HG03558 (cell line): ENCODE results near the gene MEF2B.
"Not testable (repeated sequence)": the region's sequence is repeated elsewhere in the genome, so short reads cannot be mapped to it uniquely, and the experiment has no call there.

Experiments used
- ATAC-seq: cut with Tn5 transposase; IDR thresholded peaks from one replicate; pipeline ENCODE4 v1.9.1; 2021; ENCODE audit warnings: moderate number of reproducible peaks; ENCODE audit not compliant: unreplicated experiment; ENCODE audit errors: extremely low read depth

The MEF2B gene

DNA sequence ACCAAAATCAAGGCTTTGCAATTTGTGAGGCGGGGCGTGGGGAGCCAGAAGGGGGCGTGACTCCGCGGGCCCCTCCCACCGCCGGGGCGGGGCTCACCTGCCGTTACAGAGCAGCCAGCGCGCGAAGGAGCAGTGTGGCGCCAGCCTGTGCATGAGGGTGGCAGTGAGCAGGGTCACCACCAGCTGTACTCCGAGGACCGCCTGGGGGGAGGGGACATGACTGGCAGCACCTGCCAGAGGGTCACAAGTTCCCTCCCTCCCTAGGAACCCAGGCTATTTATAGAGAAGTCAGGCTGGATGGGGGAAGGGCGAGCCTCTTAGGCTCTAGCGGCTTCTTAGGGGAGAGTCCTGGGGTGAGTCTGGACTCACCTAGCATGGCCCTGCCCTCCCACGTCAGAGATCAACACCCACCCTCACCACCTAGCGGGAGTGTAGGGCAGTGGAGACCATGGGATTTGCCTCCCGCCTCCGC, 35.3 kb downstream of the MEF2B start:
- ATAC-seq = no peak

DNA sequence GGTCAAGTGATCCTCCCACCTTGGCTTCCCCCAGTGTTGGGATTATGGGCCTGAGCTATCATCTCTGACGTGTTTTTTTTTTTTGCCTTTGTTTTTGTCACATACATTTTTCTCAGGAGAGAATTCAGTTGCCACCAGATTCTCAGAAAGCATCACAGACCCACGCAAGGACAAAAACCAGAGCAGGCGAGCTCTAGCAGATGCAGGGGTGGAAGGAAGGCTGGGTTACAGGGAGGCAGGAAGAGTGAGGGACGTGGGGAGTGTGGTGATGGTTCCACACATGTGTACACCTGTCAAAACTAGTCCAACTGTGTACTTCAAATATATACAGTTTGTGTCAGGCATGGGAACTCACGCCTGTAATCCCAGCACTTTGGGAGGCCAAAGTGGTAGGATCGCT, 36.1 kb downstream of the MEF2B start:
- no peak for ATAC-seq

DNA sequence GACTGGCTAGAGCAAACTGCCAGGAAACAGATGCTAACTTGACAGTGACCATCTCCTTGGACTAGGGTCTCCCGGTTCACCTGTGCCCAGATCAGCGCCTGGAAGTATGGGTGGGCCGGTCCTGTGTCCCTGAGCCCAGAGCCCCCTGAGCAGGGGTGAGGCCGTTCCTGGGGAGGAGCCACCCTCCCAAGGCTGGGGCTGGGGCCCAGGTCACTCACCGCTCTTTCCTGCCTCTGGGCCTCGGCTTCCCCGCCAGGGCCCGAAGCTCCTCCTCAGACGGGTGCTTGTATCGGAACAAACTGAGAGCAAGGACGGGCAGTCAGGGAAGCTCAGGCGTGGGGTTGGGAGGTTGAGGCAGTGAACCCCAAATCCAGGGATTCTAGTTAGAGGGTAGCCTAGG, 37.2 kb downstream of the MEF2B start:
- ATAC-seq = no peak

DNA sequence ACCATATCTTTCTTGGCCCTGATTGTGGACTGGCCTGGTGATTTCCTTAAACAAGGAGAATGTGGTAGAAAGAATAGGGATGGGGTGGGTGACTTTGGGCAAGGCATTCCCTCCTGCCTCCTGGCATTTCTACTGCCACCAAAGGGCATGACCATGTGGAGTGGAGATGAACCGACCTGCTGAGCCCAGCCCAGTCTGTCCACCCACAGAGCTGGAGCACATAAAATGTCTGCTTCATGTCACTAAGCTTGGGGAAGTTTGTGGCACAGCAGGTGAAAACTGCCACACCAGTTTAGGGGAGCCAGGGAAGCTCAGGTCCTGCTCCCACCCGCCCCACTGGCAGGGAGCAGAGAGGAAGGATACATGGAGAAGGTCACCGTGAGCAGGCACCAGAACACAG, 38.1 kb downstream of the MEF2B start:
- no peak for ATAC-seq

DNA sequence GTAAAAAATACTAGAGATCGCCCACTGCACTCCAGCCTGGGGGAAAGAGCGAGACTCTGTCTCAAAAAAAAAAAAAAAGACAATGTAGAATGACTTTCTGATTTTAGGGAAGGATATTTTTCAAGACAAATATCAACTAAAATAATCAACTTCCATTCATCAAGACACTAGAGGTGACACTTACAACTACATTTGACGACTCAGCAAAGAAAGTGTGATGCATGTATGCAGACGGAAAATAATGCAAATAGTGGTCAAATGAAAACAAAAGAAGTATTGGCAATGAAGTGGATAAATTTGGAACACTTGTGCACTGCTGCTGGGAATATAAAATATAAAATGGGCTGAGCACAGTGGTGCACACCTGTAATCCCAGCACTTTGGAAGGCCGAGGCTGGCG, 44.0 kb downstream of the MEF2B start:
- no peak for ATAC-seq

DNA sequence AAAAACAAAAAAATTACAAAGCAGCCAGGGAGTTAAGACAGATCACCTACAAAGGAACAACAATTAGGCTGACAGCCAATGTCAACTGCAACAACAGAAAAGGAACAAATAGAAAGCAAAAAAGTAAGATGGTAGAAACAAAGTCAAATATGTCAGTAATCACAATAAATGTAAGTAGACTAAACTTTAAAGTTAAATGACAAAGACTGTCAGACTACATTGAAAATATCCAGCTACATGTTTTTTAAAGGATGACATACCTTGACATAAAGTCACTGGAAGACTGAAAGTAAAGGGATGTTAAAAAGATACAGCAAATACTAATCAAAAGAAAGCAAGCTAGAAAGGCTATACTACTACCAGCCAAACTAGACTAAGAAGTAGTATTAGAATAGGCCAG, 46.7 kb downstream of the MEF2B start:
- ATAC-seq = no peak

DNA sequence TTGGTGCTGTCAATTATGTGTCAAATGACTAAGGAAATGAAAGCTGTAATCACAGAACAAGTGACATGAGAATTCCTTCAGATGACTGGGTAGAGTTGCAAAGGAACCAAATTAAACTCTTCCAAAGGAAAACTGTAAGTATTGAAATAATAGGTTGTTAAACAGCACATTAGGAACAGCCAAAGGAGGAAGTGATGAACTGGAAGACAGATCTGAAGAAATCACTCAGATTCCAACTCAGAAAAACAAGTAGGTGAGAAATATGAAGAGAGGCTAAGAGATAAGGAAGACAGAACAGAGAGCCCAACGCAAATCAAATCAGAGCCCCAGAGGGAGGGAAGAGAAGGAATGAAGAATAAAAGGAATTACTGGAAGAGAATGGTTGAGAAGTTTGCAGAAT, 47.2 kb downstream of the MEF2B start:
- no peak for ATAC-seq

DNA sequence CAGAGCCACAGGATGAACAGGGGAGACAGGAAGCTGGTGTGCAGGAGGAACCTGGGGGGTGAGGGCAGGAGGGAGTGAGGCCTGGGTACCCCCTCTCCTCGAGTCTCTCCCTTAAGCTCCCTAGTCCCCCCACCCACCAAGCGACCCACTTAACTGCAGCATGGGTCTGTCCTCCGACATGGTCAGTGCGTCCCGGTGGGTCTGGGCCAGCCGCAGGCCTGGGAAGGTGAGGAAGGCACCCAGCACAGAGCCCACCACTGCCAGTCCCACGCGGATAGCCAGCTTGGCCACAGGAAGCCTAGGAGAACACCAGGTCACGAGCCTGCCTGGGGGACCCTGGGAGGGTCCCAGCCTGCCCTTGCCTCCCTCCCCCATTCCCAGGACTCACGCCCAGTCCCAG, 48.7 kb downstream of the MEF2B start:
- no peak for ATAC-seq

DNA sequence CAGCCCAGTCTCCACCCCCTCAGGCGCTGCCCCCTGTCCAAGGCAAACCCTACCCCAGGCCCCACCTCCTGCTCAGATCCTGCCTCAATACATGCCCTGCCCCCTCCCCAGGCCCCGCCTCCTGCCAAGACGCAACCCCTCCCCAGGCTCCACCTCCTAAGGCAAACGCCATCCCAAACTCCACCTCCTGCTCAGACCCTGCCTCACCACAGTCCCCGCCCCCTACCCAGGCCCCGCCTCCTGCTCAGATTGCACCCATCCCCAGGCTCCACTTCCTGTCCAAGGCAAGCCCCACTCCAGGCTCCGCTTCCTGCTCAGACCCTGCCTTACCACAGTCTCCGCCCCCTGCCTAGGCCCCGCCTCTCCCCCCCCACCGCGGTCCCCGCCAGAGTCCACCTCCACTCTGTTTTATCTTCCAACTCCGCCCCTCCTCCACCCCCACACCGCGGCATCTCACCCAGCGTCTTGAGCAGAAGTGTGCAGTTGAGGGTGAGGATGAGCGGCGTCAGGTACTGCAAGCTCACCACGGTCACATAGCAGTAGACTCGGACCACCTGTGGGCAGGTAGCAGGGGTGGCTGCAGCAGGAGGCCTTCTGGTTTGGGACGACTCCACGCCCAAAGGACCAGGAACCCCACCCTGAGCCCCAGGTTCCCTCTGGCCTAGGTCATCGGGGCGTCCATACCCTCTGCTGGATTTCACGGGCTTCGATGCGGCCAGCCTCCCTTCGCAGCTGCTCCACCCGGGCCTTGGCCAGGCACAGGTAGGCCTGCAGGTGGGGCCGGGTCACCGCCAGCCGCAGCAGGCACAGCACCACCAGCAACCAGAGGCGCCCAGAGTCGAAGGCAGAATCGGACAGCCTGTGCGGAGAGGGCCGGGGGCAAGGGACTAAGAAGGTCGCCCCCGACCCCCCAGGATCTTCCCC, 49.5 kb downstream of the MEF2B start:
- no peak for ATAC-seq

DNA sequence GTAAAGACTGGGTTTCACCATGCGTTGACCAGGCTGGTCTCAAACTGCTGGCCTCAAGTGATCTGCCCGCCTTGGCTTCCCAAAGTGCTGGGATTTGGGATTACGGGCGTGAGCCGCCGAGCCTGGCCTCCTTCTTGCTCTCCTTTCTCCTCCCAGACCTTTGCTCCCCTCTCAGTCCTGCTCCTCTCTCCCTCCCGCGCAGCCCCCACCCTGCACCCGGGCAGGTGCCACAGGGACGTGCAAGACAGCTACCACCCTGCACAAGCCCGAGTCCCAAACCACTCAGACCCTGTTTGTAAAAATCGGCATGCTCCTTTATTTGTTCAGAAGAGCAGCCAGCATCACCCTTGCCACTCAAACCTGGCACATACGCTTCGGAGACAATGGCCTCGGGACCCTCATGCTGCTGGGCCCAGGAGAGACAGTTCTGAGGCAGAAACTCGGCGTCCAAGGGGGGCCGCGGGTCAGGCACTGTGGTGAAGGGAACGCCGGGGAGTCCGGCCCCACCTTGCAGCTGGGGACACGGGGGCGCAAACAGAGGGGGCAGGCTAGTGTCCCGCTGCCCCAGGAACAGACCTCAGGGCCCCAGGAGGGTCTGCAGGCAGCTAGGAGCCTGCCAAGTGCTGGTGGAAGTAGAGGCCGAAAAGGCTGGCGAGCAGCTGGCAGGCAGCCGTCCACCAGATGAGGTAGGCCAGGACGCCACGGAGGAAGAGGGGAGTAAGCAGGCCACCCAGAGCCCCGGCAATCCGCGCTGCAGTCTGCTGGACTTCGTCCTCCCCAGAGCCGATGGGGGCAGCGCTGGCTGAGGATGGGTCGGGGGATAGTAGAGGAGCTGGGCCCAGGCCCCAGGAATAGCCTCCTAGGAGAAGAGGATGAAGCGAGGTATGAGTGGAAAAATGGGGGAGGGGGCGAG, 50.5 kb downstream of the MEF2B start:
- no peak for ATAC-seq

DNA sequence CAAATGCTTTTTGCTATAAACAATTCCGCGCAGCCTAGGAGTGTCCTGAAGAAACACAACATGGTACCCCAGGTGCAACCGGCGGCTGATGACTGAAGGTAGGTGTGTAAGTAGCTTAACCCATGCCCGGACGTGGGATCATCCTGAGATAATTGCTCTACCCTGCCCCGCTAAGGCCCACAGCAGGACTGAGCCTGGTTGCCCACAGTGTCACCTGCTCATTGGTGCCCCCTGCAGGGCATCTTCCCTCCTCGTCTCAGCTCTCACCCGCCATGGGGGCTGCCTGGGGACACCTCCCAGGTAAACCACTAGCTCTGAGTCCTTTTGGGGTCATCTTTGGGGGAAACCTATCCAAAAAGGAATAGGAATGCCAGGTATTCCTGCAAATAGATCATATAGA, 54.1 kb downstream of the MEF2B start:
- no peak for ATAC-seq

DNA sequence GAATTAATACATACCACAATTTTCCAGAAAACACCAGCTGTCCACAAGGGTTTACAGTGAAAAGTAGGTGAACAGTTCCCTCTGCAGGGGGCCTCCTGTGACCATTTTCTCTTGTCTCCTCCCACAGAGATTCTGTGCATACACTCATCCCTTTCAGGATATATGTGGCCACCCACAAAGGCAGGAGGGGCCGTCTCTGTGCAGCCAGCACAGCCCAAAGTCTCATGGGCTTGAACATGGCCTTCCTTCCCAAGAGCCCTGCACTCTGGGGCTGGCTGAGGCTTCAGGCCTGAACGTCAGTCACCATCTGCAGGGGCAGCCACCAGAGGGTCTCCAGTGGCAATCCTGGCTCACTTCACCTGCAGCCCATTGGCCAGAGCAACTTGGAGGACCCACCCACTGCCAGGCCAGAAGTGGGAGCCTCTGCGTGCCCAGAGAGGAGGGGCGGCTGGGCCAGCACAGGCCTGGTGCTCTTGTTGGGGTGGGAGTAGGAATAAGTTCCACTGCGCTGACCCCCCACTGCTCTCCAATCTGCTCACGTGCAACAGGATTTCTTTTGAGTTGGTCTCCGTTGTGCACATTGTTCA, 56.9 kb downstream of the MEF2B start:
- no peak for ATAC-seq

DNA sequence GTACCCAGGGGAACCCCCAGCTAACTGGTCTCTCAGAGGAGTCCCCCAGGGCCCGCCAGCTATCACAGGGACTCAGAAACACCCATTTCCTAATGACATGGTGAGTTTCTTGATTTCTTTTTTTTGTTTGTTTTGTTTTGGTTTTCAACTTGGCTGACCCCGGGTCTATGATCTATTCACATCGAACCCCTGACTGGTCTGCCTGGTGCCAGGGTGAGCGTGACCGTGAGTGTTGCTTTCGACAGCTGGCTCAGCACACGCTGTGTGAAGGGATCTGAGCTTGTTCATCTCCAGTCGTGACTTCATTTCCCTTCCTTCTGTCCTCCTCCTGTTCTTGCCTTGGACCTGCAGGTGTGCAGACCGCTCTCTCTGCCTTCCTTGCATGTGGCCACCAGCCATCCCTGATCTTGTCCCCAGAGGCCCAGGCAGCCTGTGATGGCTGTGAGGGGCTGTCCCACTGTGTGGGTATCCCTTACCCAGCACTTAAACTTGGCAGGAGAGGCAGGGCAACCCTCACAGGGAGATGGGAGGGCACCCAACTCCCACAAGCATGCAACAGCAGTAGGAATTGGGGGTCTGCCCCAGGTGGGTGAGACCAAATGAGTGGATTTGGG, 58.0 kb downstream of the MEF2B start:
- no peak for ATAC-seq

DNA sequence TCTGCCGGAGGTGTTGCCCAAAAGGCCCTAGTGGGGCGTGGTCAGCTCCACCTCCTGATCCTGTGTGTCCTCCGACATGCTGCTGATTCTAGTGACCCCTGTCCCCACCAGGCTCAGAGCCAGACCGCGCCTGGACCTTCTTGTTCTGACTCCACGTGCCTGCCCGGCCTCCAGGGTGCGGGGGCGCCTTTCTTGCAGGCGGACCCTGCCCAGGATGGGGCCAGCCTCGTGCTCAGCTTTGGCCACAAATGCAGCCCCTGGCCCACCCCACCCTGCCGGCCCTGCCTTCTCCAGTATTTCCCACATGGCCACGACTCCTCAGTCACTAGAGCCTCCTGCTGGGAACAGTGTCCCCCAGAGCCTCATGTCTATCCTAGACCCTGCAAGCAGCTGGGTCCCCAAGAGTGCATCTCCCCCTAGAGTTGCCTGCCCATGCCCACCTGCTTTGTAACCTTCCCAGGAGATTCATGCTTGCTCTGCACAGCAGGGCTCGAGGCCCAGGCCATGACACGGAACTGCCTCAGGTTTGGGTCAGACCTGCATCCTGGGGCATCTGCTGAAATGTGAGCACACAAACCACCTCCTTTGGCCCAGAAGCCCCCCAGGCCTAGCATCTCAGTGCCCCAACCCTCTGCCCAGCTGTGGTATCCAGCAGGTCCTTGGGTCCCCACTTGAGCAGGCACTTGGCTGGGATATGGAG, 58.8 kb downstream of the MEF2B start:
- ATAC-seq = no peak

DNA sequence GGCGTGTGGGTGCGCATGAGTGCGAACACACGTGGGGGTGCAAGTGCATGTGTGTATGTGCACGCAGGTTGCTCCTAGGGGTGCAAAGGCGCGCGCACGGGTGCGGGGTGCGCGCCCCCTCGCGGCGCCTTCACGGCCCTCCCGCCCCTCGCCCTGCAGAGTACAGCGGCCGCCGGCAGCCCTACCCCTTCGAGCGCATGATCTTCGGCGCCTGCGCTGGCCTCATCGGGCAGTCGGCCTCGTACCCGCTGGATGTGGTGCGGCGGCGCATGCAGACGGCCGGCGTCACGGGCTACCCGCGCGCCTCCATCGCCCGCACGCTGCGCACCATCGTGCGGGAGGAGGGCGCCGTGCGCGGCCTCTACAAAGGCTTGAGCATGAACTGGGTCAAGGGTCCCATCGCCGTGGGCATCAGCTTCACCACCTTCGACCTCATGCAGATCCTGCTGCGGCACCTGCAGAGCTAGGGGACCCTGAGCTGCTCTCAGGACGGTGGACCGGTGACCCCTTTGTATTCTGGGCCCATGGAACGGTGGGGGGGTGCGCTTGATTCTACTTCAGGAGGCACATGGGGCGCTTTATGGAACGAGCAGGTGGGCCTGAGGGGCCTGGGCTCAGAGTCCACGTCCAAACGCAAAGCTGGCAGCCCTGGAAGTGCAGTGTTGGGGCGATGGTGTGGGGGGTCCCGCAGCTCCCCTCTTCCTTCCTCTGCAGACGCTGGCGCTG, 59.5 kb downstream of the MEF2B start:
- no peak for ATAC-seq

DNA sequence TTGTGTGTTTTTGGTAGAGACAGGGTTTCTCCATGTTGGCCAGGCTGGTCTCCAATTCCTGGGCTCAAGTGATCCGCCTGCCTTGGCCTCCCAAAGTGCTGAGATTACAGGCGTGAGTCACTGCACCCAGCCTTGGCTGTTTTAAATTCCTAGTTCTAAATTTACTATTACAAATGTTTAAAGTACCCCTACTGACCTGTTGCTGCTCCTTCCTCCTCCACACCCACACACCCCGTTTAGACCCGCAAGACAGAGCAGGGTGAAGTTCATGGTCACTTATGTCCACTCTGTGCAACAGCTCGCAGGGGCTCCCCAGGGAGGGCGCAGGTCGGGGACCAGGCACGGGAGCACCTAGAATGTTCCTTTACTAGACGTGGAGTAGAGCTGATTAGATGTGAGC, 60.5 kb downstream of the MEF2B start:
- ATAC-seq = no peak

DNA sequence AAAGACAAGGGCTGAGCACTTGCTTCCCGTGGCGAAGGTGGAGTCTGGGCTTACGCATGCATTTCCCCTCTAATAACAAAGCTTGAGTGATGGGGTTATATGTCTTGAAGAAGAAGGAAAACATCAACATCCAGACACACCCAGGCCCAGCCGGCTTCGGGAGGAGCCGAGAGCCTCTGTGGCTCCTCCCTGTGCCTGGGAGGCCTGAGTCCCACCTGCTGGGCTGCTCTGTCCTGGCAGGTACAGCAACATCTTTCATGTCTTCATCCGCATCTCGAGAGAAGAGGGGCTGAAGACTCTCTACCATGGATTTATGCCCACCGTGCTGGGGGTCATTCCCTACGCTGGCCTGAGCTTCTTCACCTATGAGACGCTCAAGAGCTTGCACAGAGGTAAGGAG, 62.4 kb downstream of the MEF2B start:
- ATAC-seq = no peak

DNA sequence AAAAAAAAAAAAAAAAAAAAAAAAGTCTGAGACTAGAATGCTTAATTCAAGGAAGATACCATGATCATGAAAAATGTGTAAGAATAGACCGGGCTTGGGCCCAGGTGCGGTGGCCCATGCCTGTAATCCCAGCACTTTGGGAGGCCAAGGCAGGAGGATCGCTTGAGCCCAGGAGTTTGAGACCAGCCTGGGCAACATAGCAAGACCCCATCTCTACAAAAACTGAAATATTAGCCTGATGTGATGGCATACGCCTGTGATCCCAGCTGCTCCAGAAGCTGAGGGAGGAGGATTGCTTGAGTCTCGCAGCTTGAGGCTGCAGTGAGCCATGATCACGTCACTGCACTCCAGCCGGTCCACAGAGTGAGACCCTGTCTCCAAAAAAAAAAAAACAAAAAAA, 63.1 kb downstream of the MEF2B start:
- ATAC-seq = not testable (repeated sequence)

DNA sequence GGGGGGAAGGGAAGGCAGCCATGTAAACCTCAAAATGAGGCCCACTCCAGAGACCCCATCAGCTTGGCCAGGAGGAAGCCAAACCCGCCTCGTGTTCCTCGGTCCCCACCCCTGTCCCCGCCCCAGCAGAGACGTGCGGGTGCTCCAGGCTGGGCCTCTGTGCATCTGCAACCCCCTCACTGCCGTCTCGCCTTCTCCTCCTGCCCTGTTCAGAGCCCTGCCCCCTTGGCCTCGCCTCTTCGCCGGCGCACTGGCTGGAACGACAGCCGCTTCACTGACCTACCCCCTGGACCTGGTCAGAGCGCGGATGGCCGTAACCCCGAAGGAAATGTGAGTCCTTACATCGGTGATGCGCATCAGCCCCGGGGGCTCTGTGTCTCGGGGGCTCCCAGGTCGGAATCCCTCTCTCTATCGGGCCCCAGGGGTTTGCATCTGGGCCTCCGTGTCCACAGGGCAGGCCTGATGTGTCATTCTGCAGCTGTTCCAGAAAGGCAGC, 64.0 kb downstream of the MEF2B start:
- no peak for ATAC-seq
